CD14-positive monocyte (primary cell): ENCODE data around the gene ABCB9. TPM values are rescaled to one million over a fixed set of nuclear protein-coding genes. Genes with fewer than 3 reads are reported as not detected.

Experiments
- DNase-seq, 3 donors: peaks; one replicate each; pipeline ENCODE4 v3.0.0-alpha.2; 2011 to 2022
- H2AFZ ChIP-seq: 2 replicates; pipeline ENCODE4 v1.6.0; 2012; ENCODE audit warnings: mild to moderate bottlenecking, low read depth, low read length, inconsistent platforms; ENCODE audit not compliant: insufficient read depth, poor library complexity, severe bottlenecking
- H3K27ac ChIP-seq, 2 donors: 1 replicate in 1 of 2; 2 replicates in 1 of 2; pipeline ENCODE4 v1.5.1; 2012 to 2013; ENCODE audit warnings: low read length in 2 of 2, control low read depth in 1 of 2, inconsistent platforms in 1 of 2, low read depth in 1 of 2, mild to moderate bottlenecking in 1 of 2
- H3K27me3 ChIP-seq, 2 donors: one replicate each; pipeline versions ENCODE4 v1.6.0 to v1.6.1; 2011 to 2013; ENCODE audit warnings: low read length in 2 of 2; ENCODE audit not compliant: control insufficient read depth in 2 of 2, insufficient read depth in 2 of 2
- H3K36me3 ChIP-seq, 2 donors: replicated peaks in 1 of 2; 1 replicate in 1 of 2; 2 replicates in 1 of 2; pipeline versions ENCODE4 v1.5.1 to v1.6.1; 2012 to 2013; ENCODE audit warnings: low read length in 2 of 2, control low read depth in 1 of 2, inconsistent platforms in 1 of 2, mild to moderate bottlenecking in 1 of 2; ENCODE audit not compliant: insufficient read depth in 2 of 2, control insufficient read depth in 1 of 2
- H3K4me1 ChIP-seq, 2 donors: 1 replicate in 1 of 2; 2 replicates in 1 of 2; pipeline versions ENCODE4 v1.5.1 to v1.6.1; 2012 to 2013; ENCODE audit warnings: low read length in 2 of 2, control low read depth in 1 of 2, inconsistent platforms in 1 of 2, mild to moderate bottlenecking in 1 of 2, moderate library complexity in 1 of 2; ENCODE audit not compliant: insufficient read depth in 2 of 2, control insufficient read depth in 1 of 2
- H3K4me2 ChIP-seq: replicated peaks from 2 replicates; pipeline ENCODE3; 2012; ENCODE audit warnings: low read length, moderate library complexity, mild to moderate bottlenecking; ENCODE audit not compliant: poor library complexity, severe bottlenecking; ENCODE audit errors: extremely low read depth
- H3K4me3 ChIP-seq, 3 experiments: fragments of 200-600 bp in 1 of 3; sonication (generic) in 1 of 3; replicated peaks in 1 of 3; 1 replicate in 2 of 3; 2 replicates in 1 of 3; pipeline ENCODE4 v1.5.1; 2011 to 2013; ENCODE audit warnings: low read length in 3 of 3, mild to moderate bottlenecking in 3 of 3, control low read depth in 2 of 3, low read depth in 2 of 3, inconsistent platforms in 1 of 3, moderate library complexity in 1 of 3
- H3K79me2 ChIP-seq: 2 replicates; pipeline ENCODE4 v1.6.0; 2012; ENCODE audit warnings: mild to moderate bottlenecking, control low read depth, inconsistent platforms, low read length, moderate library complexity; ENCODE audit not compliant: insufficient read depth
- H3K9ac ChIP-seq: 2 replicates; pipeline ENCODE4 v1.6.0; 2017; ENCODE audit warnings: low read length, mild to moderate bottlenecking; ENCODE audit not compliant: insufficient read depth, poor library complexity, severe bottlenecking
- H3K9me3 ChIP-seq, 2 donors: replicated peaks in 1 of 2; 1 replicate in 1 of 2; 2 replicates in 1 of 2; pipeline versions ENCODE4 v1.5.1 to v1.6.1; 2012 to 2013; ENCODE audit warnings: low read length in 2 of 2, control low read depth in 1 of 2; ENCODE audit not compliant: control insufficient read depth in 1 of 2, insufficient read depth in 1 of 2
- H4K20me1 ChIP-seq: 2 replicates; pipeline ENCODE4 v1.6.0; 2012; ENCODE audit warnings: mild to moderate bottlenecking, low read length, control low read depth, moderate library complexity; ENCODE audit not compliant: insufficient read depth
- H3K27ac Mint-ChIP-seq, 7 donors: one replicate each; pipeline ENCODE4 v1.8.0; 2020; ENCODE audit warnings: mild to moderate bottlenecking in 7 of 7, mixed read lengths in 7 of 7, moderate library complexity in 6 of 7, inconsistent platforms in 2 of 7
- H3K27me3 Mint-ChIP-seq, 3 donors: one replicate each; pipeline ENCODE4 v1.8.0; 2021 to 2022; ENCODE audit warnings: low read depth in 3 of 3, mild to moderate bottlenecking in 3 of 3, mixed read lengths in 3 of 3, moderate library complexity in 3 of 3, inconsistent platforms in 1 of 3
- H3K36me3 Mint-ChIP-seq, 2 donors: one replicate each; pipeline ENCODE4 v1.8.0; 2020; ENCODE audit warnings: mixed read lengths in 2 of 2, inconsistent platforms in 1 of 2, mild to moderate bottlenecking in 1 of 2
- H3K4me1 Mint-ChIP-seq: one replicate; pipeline ENCODE4 v1.8.0; 2020; ENCODE audit warnings: mild to moderate bottlenecking, mixed read lengths
- H3K4me3 Mint-ChIP-seq, 2 donors: one replicate each; pipeline ENCODE4 v1.8.0; 2020; ENCODE audit warnings: mild to moderate bottlenecking in 2 of 2, mixed read lengths in 2 of 2, moderate library complexity in 1 of 2
- H3K9me3 Mint-ChIP-seq, 7 donors: one replicate each; pipeline ENCODE4 v1.8.0; 2020 to 2022; ENCODE audit warnings: mixed read lengths in 7 of 7, mild to moderate bottlenecking in 6 of 7, moderate library complexity in 6 of 7, inconsistent platforms in 2 of 7
- CTCF ChIP-seq: fragments of 200-600 bp; IDR thresholded peaks from one replicate; pipeline ENCODE4 v1.8.0; 2022; ENCODE audit warnings: antibody characterized with exemption, mild to moderate bottlenecking
- WGBS: methylation state at CpG from one replicate; pipeline ENCODE4 v1.1.5; 2013; ENCODE audit warnings: missing lambda C conversion rate; ENCODE audit not compliant: insufficient coverage; 5-methylcytosine and 5-hydroxymethylcytosine counted together
- intact Hi-C, 2 donors: fragments of 100-400 bp; cut with micrococcal nuclease; formaldehyde crosslinking; loops; one replicate each; pipeline versions ENCODE4 v1.15.0 to v1.15.1; 2023
- polyA plus RNA-seq, 3 donors: library from polyadenylated mRNA; depleted of rRNA in 1 of 3; unstranded in 2 of 3; stranded (reverse) in 1 of 3; fragments of 300-500 nt in 2 of 3; fragments of >200 nt in 1 of 3; fragmentation: Illumina TruSeq in 2 of 3; gene quantifications; 1 replicate in 2 of 3; 2 replicates in 1 of 3; pipeline ENCODE4 v1.2.3, GENCODE V29; 2012 to 2021

ABCB9 gene
- polyA plus RNA-seq, 3 donors = 0.14 to 1.2 (median 0.22) TPM

DNA sequence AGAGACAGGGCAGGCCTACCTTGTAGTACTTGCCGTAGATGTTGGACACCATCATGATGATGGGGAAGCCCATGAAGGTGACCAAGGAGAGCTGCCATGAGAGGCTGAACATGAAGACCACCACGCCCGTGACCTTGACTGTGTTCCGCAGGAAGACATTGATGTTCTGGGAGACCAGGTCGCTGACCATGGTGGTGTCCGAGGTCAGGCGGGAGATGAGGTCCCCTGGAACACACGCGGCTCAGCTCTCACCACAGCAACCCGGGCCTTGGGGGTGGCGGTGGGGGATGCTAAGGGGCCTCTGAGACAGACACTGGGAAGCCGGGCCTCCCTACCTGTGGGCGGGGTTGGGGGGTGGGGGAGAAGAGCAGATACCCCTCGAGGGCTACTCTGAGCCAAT lies 17.7 kb downstream of the ABCB9 start:
- no peaks in the 10 kb centered on the region for H3K79me2 ChIP-seq
- DNase-seq = no peak
- no peak overlapping the region for H3K4me2 ChIP-seq
- no peaks in the 10 kb centered on the region for H3K27me3 ChIP-seq
- intact Hi-C loops = loop anchor here in 1 of 2 donors (5.0 kb wide), 1 partner anchor 56 kb away; no protein-coding TSS in a partner anchor
- Mint-ChIP-seq H3K36me3 (peaks cover 0 to 3% of the 10 kb centered on the region in 2 donors), H3K27me3 (peaks cover 3 to 7% (median 6%) of the 10 kb centered on the region in 3 donors), H3K9me3 (peaks cover 0 to 2% (median 0%) of the 10 kb centered on the region in 7 donors), H3K4me3 (peak overlapping the region in 1 of 2 donors; percentile 26), H3K4me1 (peaks cover 38% of the 10 kb centered on the region), H3K27ac (peak overlapping the region in 4 of 7 donors; percentile 57 to 100 (median 88))
- TF ChIP-seq CTCF = no peak
- H3K4me3 ChIP-seq = no peak overlapping the region
- no peak overlapping the region for H3K27ac ChIP-seq
- no peaks in the 10 kb centered on the region for H4K20me1 ChIP-seq
- WGBS = 96% methylated on average over 11 of the region's 14 CpGs
- peaks cover 25 to 27% of the 10 kb centered on the region in 2 donors for H3K4me1 ChIP-seq
- no peak overlapping the region for H2AFZ ChIP-seq
- no peak overlapping the region for H3K9ac ChIP-seq
- H3K9me3 ChIP-seq = no peaks in the 10 kb centered on the region
- no peaks in the 10 kb centered on the region for H3K36me3 ChIP-seq

DNA sequence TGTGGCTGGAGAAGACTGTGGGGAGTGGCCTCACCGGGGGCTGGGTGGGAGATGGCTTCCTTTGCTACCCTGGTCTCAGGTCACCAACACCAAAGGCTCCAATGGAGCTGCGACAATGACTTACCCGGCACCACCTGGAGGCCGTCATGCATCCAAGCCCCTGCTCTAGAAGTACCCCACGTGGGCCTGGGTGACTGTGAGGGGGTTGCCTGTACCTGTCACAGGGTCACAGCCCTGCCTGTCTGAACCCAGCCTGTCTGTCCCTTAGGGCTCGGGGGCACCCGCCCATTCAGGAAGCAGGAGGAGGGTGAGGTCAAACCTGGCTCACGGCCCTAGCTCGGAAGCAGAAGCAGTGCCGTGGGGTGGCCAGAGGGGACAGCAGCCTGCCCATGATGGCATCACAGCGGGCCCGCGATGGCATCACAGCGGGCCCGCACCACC lies 18.9 kb downstream of the ABCB9 start:
- Mint-ChIP-seq H3K9me3 (peaks cover 0 to 2% (median 0%) of the 10 kb centered on the region in 7 donors), H3K4me1 (peaks cover 49% of the 10 kb centered on the region), H3K4me3 (peak overlapping the region; percentile 69 to 88), H3K27ac (peak overlapping the region; percentile 98 to 100 (median 99)), H3K27me3 (peaks cover 3 to 5% (median 3%) of the 10 kb centered on the region in 3 donors), H3K36me3 (peaks cover 0 to 4% of the 10 kb centered on the region in 2 donors)
- DNase-seq = peak; percentile 82 to 89 (median 87)
- Histone ChIP-seq H3K27me3 (no peaks in the 10 kb centered on the region), H3K4me1 (peaks cover 33 to 35% of the 10 kb centered on the region in 2 donors), H3K9me3 (no peaks in the 10 kb centered on the region), H3K79me2 (no peaks in the 10 kb centered on the region), H4K20me1 (no peaks in the 10 kb centered on the region), H3K27ac (peak overlapping the region; percentile 91), H2AFZ (peak overlapping the region; percentile 59), H3K9ac (peak overlapping the region; percentile 67), H3K4me3 (peak overlapping the region in 1 of 3 experiments; percentile 53), H3K36me3 (no peaks in the 10 kb centered on the region), H3K4me2 (peak overlapping the region; percentile 67)
- 46% methylated on average over 10 of the region's 15 CpGs for WGBS
- TF ChIP-seq CTCF = no peak
- intact Hi-C loops = loop anchor here (2.0 to 5.0 kb wide), 3 partner anchors 49 to 59 kb away; no protein-coding TSS in a partner anchor
